GM19372 (cell line): ENCODE data around the gene EMC10.

Experiments used
- ATAC-seq: cut with Tn5 transposase; IDR thresholded peaks from one replicate; pipeline ENCODE4 v1.9.1; 2021; ENCODE audit warnings: mild to moderate bottlenecking, low read depth, moderate library complexity; ENCODE audit not compliant: unreplicated experiment

The EMC10 gene

GRCh38 chr19:50476907-50477238 is 566 bp downstream of the EMC10 start:
- no peak for ATAC-seq

- ATAC-seq, result no peak
Observed at GRCh38 chr19:50477751-50478515, 1.6 kb downstream of the EMC10 start.

- no peak for ATAC-seq
Observed at GRCh38 chr19:50478901-50479715, 2.8 kb downstream of the EMC10 start.

- ATAC-seq, result no peak
Observed at GRCh38 chr19:50479761-50480251, 3.5 kb downstream of the EMC10 start.

GRCh38 chr19:50480281-50481111 is 4.2 kb downstream of the EMC10 start:
- ATAC-seq, result no peak

GRCh38 chr19:50481351-50482149 is 5.2 kb downstream of the EMC10 start:
- no peak for ATAC-seq

- ATAC-seq, result no peak
Observed at GRCh38 chr19:50482271-50482855, 6.1 kb downstream of the EMC10 start.

- ATAC-seq, result no peak
Observed at GRCh38 chr19:50482916-50483315, 6.6 kb downstream of the EMC10 start.

- no peak for ATAC-seq
Observed at GRCh38 chr19:50485284-50485955, 9.1 kb downstream of the EMC10 start.

- no peak for ATAC-seq
Observed at GRCh38 chr19:50486823-50487515, 10.7 kb downstream of the EMC10 start.

GRCh38 chr19:50488389-50489194 is 12.3 kb downstream of the EMC10 start:
- ATAC-seq, result no peak

- no peak for ATAC-seq
Observed at GRCh38 chr19:50489461-50490011, 13.2 kb downstream of the EMC10 start.

GRCh38 chr19:50490411-50490811 is 14.1 kb downstream of the EMC10 start:
- no peak for ATAC-seq

GRCh38 chr19:50490991-50491472 is 14.7 kb downstream of the EMC10 start:
- ATAC-seq, result no peak

- no peak for ATAC-seq
Observed at GRCh38 chr19:50492303-50493052, 16.2 kb downstream of the EMC10 start.

GRCh38 chr19:50493171-50493570 is 16.9 kb downstream of the EMC10 start:
- ATAC-seq, result no peak
